GM11168 (cell line): ENCODE results near the gene PAK5.

Experiments
- in situ Hi-C: fragments of 300-500 bp; cut with MboI; formaldehyde crosslinking; loops from one replicate; pipeline ENCODE4 v1.12.0; 2022; ENCODE audit warnings: low sequenced_read_pairs; ENCODE audit not compliant: unreplicated experiment

Gene PAK5

GRCh38 chr20:9508240-9508661 is 330.6 kb downstream of the PAK5 start:
- in situ Hi-C loops: no loop called here

- in situ Hi-C loops: no loop called here
Observed at GRCh38 chr20:9507544-9508239, 331.2 kb downstream of the PAK5 start.

DNA sequence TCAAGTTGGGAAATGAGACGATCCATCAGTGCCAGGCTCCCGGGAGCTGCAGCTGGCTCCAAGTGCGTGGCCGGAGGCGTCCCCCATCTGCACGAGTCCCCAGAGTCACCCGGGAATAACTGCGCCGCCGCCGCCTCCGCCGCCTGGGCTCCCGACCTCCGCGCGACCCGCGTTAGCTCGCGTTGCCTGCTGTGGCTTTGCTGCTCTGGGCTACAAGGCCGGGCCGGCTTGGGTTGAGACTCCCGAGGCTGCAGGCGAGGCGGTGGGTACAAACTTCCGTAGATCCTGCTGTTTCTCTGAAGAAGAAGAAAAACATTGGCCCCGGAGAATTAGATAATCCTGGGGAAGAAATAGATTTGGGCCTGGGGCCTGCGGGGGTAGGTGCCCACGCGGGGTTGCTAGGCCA is 331.9 kb downstream of the PAK5 start:
- in situ Hi-C loops: no loop called here

GRCh38 chr20:9506280-9506821 is 332.5 kb downstream of the PAK5 start:
- in situ Hi-C loops: no loop called here

GRCh38 chr20:9503526-9504245 is 335.2 kb downstream of the PAK5 start:
- in situ Hi-C loops: no loop called here

DNA sequence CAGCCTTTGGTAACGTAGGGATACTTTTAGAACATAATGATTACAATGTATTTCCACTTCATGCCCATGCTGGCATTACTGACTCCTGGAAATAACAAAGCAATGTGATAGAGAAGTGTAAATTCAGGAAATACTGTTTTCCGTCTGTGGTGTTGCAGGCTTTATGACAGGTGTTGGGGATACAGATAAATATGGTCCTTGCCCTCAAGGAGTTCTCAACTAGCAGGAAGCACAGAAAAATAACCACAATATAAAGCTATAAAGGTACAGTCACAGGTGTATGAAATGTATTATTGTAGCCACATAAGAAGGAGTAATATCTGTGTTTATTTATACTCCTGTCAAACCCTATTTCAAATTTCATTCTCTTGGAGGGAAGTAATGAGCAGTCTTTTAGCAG is 337.4 kb downstream of the PAK5 start:
- in situ Hi-C loops: no loop called here

- in situ Hi-C loops: no loop called here
Observed at GRCh38 chr20:9500121-9500520, 338.8 kb downstream of the PAK5 start.

DNA sequence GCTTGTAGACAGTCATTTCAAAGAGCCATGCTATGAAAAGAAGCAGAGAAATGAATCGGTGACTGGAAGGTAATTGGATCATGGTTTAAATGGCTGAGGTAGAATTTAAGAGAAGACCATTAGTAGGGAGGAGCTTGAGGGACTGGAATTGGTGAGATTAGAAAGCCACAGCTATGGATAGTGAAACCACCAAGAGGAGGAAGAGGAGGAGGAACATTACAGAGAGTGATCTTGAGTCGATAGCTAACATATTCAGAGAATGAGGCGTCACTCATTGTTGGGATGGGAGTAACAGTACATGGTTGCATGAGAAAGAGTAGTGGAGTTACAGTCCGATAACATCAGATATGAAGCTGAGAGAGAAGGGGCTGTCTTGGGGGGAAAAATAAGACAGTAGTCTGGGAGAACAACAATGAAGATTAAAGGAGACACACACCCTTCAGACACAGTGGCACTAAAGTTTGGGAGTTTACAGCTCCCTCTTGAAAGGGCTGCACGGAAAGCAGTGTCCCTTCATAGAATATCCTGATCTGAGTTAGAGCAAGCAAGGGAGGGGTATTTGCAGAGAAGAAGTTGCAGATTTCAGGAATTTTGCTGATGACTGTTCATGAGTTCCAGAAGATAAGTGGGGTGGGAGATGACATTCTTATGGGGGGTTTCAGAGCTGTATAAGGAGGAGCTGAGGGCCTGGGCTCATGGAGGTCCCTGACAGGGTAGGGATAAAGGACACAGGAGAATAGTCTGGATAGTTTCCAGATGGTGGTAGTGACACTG is 339.6 kb downstream of the PAK5 start:
- in situ Hi-C loops: no loop called here

GRCh38 chr20:9498322-9498721 is 340.6 kb downstream of the PAK5 start:
- in situ Hi-C loops: no loop called here

DNA sequence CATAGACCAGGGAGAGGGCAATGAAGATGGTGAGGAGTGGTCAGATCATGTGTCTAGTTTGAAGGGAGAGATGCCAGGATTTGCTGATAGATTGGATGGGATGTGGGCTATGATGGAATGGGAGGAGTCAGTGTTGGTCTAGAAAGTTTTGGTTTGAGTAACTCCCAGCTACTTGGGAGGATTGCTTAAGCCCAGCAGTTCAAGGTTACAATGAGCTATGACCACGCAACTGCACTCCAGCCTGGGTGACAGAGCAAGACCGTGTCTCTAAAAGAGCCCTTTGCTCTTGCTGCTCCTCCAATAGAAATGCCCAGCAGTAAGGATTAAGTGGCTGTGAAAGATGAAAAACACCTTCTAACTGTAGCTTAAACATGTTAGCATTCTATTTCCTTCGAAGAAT is 342.7 kb downstream of the PAK5 start:
- in situ Hi-C loops: no loop called here

- in situ Hi-C loops: no loop called here
Observed at GRCh38 chr20:9495701-9496100, 343.2 kb downstream of the PAK5 start.

- in situ Hi-C loops: no loop called here
Observed at GRCh38 chr20:9493803-9494202, 345.1 kb downstream of the PAK5 start.

DNA sequence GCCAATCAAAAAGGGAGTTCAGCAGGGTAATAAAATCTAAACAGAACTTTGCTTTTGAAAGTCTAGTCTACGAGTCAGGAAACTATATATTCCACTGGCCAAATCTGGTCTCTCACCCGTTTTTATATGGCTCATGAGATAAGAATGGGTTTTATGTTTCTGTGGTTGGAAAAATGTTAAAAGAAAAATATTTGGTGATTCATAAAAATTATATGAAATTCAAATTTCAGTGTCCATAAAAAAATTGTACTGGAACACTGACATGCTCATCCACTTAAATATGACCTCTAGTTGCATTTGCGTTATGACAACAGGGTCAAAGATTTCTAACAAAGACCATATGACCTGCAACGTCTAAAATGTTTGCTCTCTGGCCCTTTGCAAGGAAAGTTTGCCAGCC is 346.8 kb downstream of the PAK5 start:
- in situ Hi-C loops: no loop called here

DNA sequence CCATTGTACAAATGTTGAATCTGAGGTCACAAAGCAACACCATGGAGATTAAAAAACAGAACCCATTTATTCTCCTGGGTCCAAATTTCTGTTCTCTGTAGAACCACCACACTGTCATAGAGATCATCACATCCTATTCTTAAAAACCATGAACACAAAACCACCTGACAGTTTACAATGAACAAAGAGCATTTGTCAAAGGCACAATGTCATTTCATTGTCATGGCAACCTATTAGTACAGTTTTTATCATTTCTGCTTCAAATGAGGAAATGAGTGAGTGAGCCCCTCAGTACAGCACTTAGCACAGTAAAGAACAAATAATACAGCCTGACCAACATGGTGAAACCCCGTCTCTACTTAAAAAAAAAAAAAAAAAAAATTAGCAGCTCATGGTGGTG is 347.6 kb downstream of the PAK5 start:
- in situ Hi-C loops: no loop called here

- in situ Hi-C loops: no loop called here
Observed at GRCh38 chr20:9490631-9491030, 348.2 kb downstream of the PAK5 start.

DNA sequence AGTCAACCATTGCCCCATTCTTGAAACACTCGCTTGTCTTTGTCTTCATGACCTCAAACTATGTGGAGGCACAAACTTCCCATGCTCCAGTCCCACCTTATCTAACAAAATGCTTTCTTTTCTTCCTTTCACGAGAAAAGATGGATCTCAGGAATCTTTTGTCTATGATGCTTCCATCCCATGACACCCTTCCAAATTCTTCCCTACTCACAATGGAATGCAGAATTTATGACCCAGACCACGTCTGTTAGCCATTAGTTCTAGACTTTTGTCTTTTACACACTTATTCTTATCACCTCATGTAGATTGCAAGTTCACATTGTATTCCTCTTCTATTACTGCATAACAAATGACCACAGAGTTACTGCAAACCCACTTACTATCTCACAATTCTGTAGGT is 348.7 kb downstream of the PAK5 start:
- in situ Hi-C loops: no loop called here

DNA sequence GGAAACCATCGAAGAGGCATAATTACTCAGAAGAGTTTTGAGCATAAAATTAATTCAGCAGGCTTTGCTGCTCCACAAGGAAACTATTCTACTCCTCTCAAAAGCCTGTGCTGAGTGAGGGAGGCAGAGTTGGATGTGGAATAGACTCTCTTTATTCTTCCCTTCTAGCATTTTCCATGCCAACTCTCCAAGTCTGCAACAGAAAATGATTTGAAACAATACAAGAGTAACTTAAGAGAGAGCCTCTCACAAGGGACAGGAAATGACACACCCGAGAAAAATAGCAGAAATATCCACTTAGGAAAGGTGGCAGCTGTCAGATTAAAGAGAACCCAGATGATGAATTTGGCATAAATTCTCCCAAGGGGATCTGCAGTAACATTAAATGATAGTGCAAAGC is 350.8 kb downstream of the PAK5 start:
- in situ Hi-C loops: no loop called here
